H1 (cell line): ENCODE results near the gene CRIP1.

Source experiments
- ATF2 ChIP-seq: IDR thresholded peaks from 2 replicates; pipeline ENCODE4 v1.6.1; 2012; ENCODE audit warnings: low read length, inconsistent platforms
- CTCF ChIP-seq, 3 experiments: IDR thresholded peaks; 1 replicate in 2 of 3; 2 replicates in 1 of 3; pipeline versions ENCODE4 v1.5.1 to v1.6.1; 2011; ENCODE audit warnings: low read length in 3 of 3, mild to moderate bottlenecking in 3 of 3, inconsistent platforms in 2 of 3, low read depth in 1 of 3, moderate library complexity in 1 of 3; ENCODE audit not compliant: insufficient read depth in 1 of 3; ENCODE audit errors: control extremely low read depth in 1 of 3
- EZH2 ChIP-seq: fragments of 200-600 bp; sonication (generic); IDR thresholded peaks from 2 replicates; pipeline ENCODE4 v1.7.1; 2012; ENCODE audit warnings: low read depth, mild to moderate bottlenecking, moderate library complexity, low read length, inconsistent platforms; ENCODE audit not compliant: severe bottlenecking
- MAFK ChIP-seq: IDR thresholded peaks from 2 replicates; pipeline ENCODE4 v1.6.1; 2012; ENCODE audit warnings: low read depth, mild to moderate bottlenecking, improper control_type of control experiment, low read length

GRCh38 chr14:105449276-105450122, 37.2 kb upstream of the CRIP1 start:
- TF ChIP-seq ATF2 (no peak), CTCF (IDR thresholded peaks at IDR 0.05; ENCODE audit: control extremely low read depth in 1 of 3, insufficient read depth in 1 of 3, low read depth in 1 of 3, low read length in 3 of 3) (no peak), EZH2 (no peak), MAFK (no peak)
